C4-2B (cell line): Measurements from ENCODE around the gene DLST.

Source experiments
- H3K27ac ChIP-seq: fragments of 450-650 bp; 2 replicates; pipeline ENCODE4 v1.5.1; 2017
- ZFX ChIP-seq: fragments of 450-650 bp; IDR thresholded peaks from 2 replicates; pipeline ENCODE4 v1.6.1; 2017
- TF ChIP-seq, protein P1 (sequence below): fragments of 450-650 bp; conservative IDR thresholded peaks from 2 replicates; pipeline ENCODE4 v1.5.1; 2017; ENCODE audit warnings: mild to moderate bottlenecking

Gene DLST

GRCh38 chr14:74852922-74853530, 28.7 kb upstream of the DLST start:
- TF ChIP-seq, protein P1, sequence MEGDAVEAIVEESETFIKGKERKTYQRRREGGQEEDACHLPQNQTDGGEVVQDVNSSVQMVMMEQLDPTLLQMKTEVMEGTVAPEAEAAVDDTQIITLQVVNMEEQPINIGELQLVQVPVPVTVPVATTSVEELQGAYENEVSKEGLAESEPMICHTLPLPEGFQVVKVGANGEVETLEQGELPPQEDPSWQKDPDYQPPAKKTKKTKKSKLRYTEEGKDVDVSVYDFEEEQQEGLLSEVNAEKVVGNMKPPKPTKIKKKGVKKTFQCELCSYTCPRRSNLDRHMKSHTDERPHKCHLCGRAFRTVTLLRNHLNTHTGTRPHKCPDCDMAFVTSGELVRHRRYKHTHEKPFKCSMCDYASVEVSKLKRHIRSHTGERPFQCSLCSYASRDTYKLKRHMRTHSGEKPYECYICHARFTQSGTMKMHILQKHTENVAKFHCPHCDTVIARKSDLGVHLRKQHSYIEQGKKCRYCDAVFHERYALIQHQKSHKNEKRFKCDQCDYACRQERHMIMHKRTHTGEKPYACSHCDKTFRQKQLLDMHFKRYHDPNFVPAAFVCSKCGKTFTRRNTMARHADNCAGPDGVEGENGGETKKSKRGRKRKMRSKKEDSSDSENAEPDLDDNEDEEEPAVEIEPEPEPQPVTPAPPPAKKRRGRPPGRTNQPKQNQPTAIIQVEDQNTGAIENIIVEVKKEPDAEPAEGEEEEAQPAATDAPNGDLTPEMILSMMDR, result no peak
- no peak for TF ChIP-seq ZFX
- no peak overlapping the region for H3K27ac ChIP-seq

- TF ChIP-seq ZFX, result no peak
- TF ChIP-seq, protein P1, result no peak
- H3K27ac ChIP-seq, result no peak overlapping the region
These were observed 28.1 kb upstream of the DLST start for GRCh38 chr14:74853581-74853980.

DNA sequence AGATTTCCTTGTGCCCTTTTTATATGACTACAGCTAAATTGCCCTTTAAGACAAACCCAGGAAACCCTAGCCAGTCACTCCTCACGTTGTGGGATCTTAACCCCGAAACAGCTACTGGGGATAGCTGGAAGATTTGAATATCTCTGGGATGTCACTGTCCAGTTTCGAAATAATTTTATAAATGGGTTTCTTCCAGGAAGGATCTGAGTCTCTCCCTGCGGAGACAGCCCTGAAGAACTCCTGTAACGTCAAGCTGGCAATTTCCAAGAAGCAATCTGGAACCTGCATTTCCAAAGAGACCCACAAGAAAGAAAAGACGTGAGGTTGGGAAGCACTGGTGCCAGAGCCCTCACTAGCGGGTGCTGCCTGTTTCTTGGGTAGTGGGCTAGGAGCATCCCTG, 26.7 kb upstream of the DLST start:
- TF ChIP-seq, protein P1, result no peak
- TF ChIP-seq ZFX, result no peak
- no peak overlapping the region for H3K27ac ChIP-seq

DNA sequence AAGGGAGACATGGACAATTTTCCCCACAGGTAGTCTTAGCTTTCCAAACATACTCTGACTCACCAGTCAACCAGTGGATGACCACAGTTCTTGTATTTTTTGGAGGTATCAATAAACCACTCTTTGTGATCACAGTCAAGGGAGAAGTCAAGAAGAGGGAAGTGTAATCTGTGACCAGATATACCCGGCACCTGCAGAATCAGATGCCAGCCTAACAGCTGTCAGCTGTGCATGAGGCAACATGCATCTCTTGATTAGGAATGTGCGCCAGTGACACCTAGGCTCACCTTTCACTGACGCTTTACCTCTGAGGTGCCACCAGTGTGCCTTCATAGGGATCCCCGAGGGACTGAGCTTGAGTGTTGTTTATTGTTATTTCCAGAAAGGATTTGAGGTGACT, 25.8 kb upstream of the DLST start:
- H3K27ac ChIP-seq, result no peak overlapping the region
- TF ChIP-seq, protein P1, result no peak
- TF ChIP-seq ZFX, result no peak

- H3K27ac ChIP-seq, result no peak overlapping the region
- TF ChIP-seq, protein P1, result no peak
- TF ChIP-seq ZFX, result no peak
These were observed 25.4 kb upstream of the DLST start for GRCh38 chr14:74856366-74856765.

DNA sequence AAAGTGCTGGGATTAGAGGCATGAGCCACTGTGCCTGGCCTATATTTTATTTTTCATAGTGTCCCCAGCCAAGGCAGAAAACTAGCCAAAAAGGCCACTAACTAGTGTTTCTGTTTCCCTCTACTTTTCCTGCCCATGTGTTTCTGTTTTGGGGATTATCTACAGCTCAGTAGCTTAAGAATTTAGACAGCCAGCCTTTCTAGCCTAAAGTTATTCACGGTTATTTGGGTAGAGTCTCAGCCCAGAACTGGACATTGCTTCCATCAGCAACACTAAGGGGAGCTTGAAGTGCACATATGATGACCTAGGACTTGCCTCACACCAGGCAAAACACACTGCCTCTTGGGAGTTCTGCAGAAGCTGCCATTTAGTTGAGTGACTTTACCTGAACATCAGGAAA, 23.7 kb upstream of the DLST start:
- H3K27ac ChIP-seq, result no peak overlapping the region
- TF ChIP-seq ZFX, result no peak
- TF ChIP-seq, protein P1, result no peak

DNA sequence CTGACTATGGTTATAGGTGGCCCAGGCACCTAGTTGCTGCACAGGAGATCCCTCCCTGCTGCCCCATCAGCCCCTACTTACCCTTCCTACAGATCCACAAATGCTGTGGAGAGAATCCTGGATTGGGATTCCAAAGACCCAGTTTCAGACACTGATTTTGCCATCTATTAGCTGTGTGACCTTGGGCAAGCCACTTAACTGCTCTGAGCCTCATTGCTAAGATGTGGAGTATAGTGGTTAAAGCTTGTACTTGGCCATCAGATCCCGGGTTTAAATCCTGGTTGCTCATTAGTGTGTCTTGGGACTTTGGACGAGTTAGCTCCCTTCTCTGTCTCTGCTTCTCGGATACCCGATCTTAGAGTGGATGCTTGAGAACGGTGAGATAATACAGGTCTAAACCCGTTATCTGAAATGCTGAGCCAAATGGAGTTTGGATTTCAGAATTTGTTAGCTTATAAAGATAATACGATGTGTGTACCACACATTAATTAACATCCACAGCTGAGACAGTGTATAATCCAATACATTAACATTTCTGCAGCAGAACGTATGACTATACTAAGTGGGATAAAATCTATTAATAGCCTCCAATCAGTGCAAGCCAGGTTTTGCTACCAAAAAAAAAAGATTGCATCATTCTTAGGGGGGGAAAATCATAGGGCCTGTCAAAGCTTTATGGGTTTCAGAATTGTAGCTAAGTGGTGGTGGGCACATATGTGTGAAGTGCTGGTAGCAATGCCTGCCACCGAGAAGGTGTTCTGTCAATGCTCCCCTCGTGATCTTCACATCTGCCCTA, 21.8 kb upstream of the DLST start:
- H3K27ac ChIP-seq, result no peak overlapping the region
- TF ChIP-seq ZFX, result no peak
